Immature natural killer cell (primary cell): Measurements from ENCODE around the gene PUS7L. TPM values are rescaled to one million over a fixed set of nuclear protein-coding genes. Genes with fewer than 3 reads are reported as not detected.
A peak's percentile ranks its signal among the peaks of the same experiment; 100 is the strongest.

Source experiments
- DNase-seq, 3 donors: peaks; one replicate each; pipeline ENCODE4 v3.0.0; 2022; ENCODE audit warnings: mixed read lengths in 1 of 3
- H3K27ac Mint-ChIP-seq, 6 donors: one replicate each; pipeline ENCODE4 v1.8.0; 2020; ENCODE audit warnings: mixed read lengths in 6 of 6, mild to moderate bottlenecking in 5 of 6, inconsistent platforms in 4 of 6, moderate library complexity in 3 of 6
- H3K27me3 Mint-ChIP-seq, 3 donors: one replicate each; pipeline ENCODE4 v1.8.0; 2020 to 2021; ENCODE audit warnings: low read depth in 3 of 3, mild to moderate bottlenecking in 3 of 3, mixed read lengths in 3 of 3, moderate library complexity in 3 of 3, inconsistent platforms in 1 of 3
- H3K36me3 Mint-ChIP-seq, 3 donors: one replicate each; pipeline ENCODE4 v1.8.0; 2020; ENCODE audit warnings: mixed read lengths in 3 of 3, inconsistent platforms in 2 of 3, mild to moderate bottlenecking in 2 of 3
- H3K4me1 Mint-ChIP-seq, 2 donors: one replicate each; pipeline ENCODE4 v1.8.0; 2020; ENCODE audit warnings: inconsistent platforms in 2 of 2, mild to moderate bottlenecking in 2 of 2, mixed read lengths in 2 of 2, moderate library complexity in 1 of 2
- H3K4me3 Mint-ChIP-seq, 5 donors: one replicate each; pipeline ENCODE4 v1.8.0; 2020; ENCODE audit warnings: mild to moderate bottlenecking in 5 of 5, mixed read lengths in 5 of 5, inconsistent platforms in 3 of 5, moderate library complexity in 3 of 5
- H3K9me3 Mint-ChIP-seq, 6 donors: one replicate each; pipeline ENCODE4 v1.8.0; 2020; ENCODE audit warnings: mild to moderate bottlenecking in 6 of 6, mixed read lengths in 6 of 6, inconsistent platforms in 4 of 6, moderate library complexity in 3 of 6
- polyA plus RNA-seq, 3 donors: library from polyadenylated mRNA; unstranded; fragments of 300-500 nt; fragmentation: Illumina TruSeq; gene quantifications; one replicate each; pipeline ENCODE4 v1.2.3, GENCODE V29; 2021

The PUS7L gene, protein sequence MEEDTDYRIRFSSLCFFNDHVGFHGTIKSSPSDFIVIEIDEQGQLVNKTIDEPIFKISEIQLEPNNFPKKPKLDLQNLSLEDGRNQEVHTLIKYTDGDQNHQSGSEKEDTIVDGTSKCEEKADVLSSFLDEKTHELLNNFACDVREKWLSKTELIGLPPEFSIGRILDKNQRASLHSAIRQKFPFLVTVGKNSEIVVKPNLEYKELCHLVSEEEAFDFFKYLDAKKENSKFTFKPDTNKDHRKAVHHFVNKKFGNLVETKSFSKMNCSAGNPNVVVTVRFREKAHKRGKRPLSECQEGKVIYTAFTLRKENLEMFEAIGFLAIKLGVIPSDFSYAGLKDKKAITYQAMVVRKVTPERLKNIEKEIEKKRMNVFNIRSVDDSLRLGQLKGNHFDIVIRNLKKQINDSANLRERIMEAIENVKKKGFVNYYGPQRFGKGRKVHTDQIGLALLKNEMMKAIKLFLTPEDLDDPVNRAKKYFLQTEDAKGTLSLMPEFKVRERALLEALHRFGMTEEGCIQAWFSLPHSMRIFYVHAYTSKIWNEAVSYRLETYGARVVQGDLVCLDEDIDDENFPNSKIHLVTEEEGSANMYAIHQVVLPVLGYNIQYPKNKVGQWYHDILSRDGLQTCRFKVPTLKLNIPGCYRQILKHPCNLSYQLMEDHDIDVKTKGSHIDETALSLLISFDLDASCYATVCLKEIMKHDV
- 10 to 100 TPM; 13.5 to 42.1 (median 35.9) TPM for polyA plus RNA-seq

DNA sequence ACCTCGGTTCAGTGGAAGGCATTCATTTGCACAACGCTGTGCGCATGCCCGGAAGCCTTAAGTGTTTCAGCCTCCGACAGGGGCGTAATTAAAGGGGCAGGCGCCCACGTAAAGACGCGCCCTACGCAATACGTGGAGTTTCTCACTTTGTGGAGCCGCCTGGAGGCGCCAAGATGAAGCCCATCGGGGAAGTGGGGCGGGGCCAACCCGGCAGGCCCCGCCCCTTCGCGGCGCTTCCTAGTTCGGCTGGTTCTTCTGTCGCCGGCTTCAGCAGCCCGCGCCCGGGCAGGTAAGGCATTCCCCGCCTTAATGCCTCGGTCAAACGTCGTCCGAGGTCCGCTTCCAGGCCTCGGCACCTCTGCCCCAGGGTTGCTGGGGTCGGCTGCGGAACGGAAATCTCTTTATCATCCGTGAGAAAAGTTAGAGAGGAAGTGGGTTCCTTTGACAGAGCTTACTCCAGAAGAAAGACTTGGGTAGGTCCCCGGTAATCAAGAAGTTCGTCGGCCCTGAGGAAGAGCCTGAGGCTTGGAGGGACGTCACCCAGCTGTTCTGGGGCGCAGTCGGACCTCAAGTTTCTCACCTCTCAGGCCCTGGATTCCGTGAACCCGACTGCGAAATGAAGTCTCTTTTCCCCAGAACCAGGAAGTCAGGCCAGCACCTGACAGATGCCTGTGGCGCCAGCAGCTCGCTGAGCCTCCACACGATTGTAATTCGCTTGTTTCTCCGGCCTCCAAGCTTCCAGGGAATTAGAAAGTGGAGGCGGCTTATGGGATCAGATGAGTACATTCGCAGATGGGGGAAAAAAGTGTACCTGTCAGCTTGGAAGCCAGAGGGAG, at the start of gene PUS7L, which contains the start of gene IRAK4:
PUS7L (minus strand) TSS at position 63 of the 836 bp plus-strand sequence. CDS start 3,545 bp downstream, outside the sequence.
IRAK4 (plus strand) TSS at position 224 of the 836 bp plus-strand sequence. CDS start 9,161 bp downstream, outside the sequence.
- peaks cover 9 to 12% (median 10%) of the 10 kb centered on the region in 3 donors for H3K36me3 Mint-ChIP-seq
- peak within 1 kb of the TSS; percentile 96 to 98 (median 98) for H3K4me3 Mint-ChIP-seq
- peaks cover 7 to 20% (median 13%) of the 10 kb centered on the region in 3 donors for H3K27me3 Mint-ChIP-seq
- peak; percentile 90 to 94 (median 92) for DNase-seq
- H3K9me3 Mint-ChIP-seq: no peaks in the 10 kb centered on the region
- peaks cover 68 to 88% of the 10 kb centered on the region in 2 donors for H3K4me1 Mint-ChIP-seq
- H3K27ac Mint-ChIP-seq: peak within 1 kb of the TSS; percentile 98 to 100 (median 100)

DNA sequence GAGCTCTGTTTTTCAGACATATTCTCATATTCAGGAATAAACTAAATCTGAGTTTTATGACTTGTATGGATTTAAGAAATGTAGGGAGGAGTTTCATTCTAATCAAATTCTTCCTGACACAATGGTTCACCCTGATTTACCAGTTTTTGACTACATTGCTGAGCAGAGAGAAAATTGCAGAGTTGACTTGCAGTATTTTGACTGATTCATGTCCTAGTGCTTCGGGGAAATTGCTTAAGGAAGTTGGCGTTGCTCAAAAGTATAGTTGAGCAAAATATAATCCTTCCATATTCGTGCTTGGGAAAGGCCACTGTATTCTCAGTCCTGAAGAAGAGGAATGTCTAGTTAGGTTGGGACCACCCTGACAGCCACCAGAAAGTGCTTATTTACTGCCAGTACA, 48.8 kb upstream of the PUS7L start:
- H3K4me1 Mint-ChIP-seq: peaks cover 31 to 46% of the 10 kb centered on the region in 2 donors
- H3K4me3 Mint-ChIP-seq: peak overlapping the region in 4 of 5 donors; percentile 99 to 100 (median 100)
- H3K27me3 Mint-ChIP-seq: peaks cover 2 to 19% (median 9%) of the 10 kb centered on the region in 3 donors
- no peaks in the 10 kb centered on the region for H3K9me3 Mint-ChIP-seq
- peaks cover 0 to 4% (median 4%) of the 10 kb centered on the region in 3 donors for H3K36me3 Mint-ChIP-seq
- DNase-seq: no peak
- peak overlapping the region; percentile 98 to 100 (median 100) for H3K27ac Mint-ChIP-seq

DNA sequence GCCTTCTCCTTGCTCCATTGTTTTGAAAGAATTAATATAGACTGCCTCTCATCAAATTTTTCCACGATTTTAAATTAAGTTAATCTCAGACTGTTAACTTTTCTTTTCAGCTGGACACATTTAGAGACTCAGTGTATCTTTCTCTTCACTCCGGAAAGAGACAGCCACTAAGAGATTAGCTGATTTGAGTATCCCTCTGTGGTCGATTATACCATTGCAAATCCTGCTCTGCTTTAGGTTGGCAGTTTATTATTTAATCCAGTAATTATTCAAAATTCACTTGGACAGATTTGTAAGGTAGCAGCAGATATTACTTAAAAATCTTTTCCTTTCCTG, 48.1 kb upstream of the PUS7L start:
- peak overlapping the region; percentile 98 to 100 (median 100) for H3K27ac Mint-ChIP-seq
- DNase-seq: no peak
- H3K9me3 Mint-ChIP-seq: no peaks in the 10 kb centered on the region
- peaks cover 2 to 15% (median 9%) of the 10 kb centered on the region in 3 donors for H3K27me3 Mint-ChIP-seq
- peaks cover 34 to 51% of the 10 kb centered on the region in 2 donors for H3K4me1 Mint-ChIP-seq
- H3K36me3 Mint-ChIP-seq: peaks cover 0 to 4% (median 4%) of the 10 kb centered on the region in 3 donors
- H3K4me3 Mint-ChIP-seq: peak overlapping the region; percentile 99 to 100 (median 100)

GRCh38 chr12:43805860-43806736, 47.5 kb upstream of the PUS7L start, which contains the start of gene TWF1:
TWF1 (minus strand) TSS chr12:43806317; CDS start chr12:43806245, 72 bp downstream.
- Mint-ChIP-seq H3K27me3 (peaks cover 2 to 15% (median 9%) of the 10 kb centered on the region in 3 donors), H3K9me3 (no peaks in the 10 kb centered on the region), H3K4me3 (peak within 1 kb of the TSS; percentile 99 to 100 (median 100)), H3K36me3 (peaks cover 0 to 6% (median 6%) of the 10 kb centered on the region in 3 donors), H3K4me1 (peaks cover 34 to 51% of the 10 kb centered on the region in 2 donors), H3K27ac (peak within 1 kb of the TSS; percentile 98 to 100 (median 100))
- DNase-seq: peak; percentile 90 to 91 (median 91)

GRCh38 chr12:43805149-43805859, 46.7 kb upstream of the PUS7L start:
- H3K9me3 Mint-ChIP-seq: no peaks in the 10 kb centered on the region

DNA sequence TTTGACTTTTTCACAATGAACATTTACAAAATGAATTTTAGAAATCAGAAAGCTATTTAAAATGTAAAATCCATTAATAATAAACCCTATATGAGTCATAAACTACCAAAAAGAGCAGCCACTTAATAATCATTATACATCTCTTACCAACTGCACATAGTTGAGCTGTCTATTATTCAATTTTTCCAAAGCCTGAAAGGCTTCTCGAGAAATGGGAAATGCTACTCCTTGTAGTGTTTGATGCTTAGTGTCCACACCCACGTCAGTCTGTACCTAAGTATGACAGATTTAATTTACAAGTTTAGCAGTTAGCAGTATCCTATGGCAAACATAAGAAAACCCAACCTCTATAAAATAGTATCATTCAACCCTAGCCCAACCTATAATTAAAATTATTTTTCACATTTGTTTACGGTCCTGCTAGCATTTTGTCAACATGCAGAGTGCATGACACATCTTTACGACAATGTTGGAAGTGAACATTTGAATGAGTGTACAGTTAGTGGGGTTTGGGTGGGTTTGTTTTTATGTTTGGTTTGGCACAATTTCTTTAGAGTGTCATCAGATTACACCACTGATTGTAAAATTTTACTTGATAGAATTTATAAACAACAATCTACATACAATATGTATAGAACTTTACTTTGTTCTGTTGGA, 39.1 kb upstream of the PUS7L start:
- Mint-ChIP-seq H3K36me3 (peaks cover 15 to 31% (median 25%) of the 10 kb centered on the region in 3 donors), H3K4me3 (no peak overlapping the region), H3K4me1 (peaks cover 6 to 8% of the 10 kb centered on the region in 2 donors), H3K27me3 (no peaks in the 10 kb centered on the region), H3K27ac (no peak overlapping the region), H3K9me3 (no peaks in the 10 kb centered on the region)
- no peak for DNase-seq

More at GRCh38 chr12:43805149-43805859, 46.7 kb upstream of the PUS7L start:
- H3K27me3 Mint-ChIP-seq: peaks cover 2 to 15% (median 9%) of the 10 kb centered on the region in 3 donors
- peaks cover 34 to 51% of the 10 kb centered on the region in 2 donors for H3K4me1 Mint-ChIP-seq
- peaks cover 4 to 8% (median 7%) of the 10 kb centered on the region in 3 donors for H3K36me3 Mint-ChIP-seq
- H3K27ac Mint-ChIP-seq: peak overlapping the region; percentile 90 to 100 (median 97)
- peak; percentile 1 to 12 (median 11) for DNase-seq
- H3K4me3 Mint-ChIP-seq: peak overlapping the region; percentile 93 to 100 (median 99)

DNA sequence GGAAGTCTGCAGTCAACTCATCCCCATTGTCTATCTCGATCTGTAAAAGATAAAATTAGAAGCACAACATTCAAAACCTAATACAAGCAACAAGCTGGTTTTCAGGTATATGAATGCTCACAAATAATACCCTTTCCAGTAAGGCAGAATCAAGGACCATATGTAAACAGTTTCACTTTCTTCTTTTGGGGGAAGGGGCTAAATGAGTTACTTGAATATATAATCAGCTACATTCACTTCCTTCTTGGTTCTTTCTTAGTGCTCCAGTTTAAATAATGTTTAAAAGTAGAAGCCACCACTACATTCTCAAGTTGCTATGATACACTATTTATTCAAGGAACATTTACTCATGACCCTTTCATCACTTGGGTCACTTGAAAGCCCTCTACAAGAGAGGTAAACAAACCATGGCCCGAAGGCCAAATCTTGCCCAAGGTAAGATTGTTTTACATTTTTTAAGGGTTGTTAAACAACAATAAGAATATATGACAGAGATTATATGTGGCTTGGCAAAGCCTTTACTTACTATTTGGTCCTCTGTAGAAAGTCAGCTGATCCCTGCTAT, 37.2 kb upstream of the PUS7L start:
- no peaks in the 10 kb centered on the region for H3K9me3 Mint-ChIP-seq
- H3K27ac Mint-ChIP-seq: peak overlapping the region in 1 of 6 donors; percentile 39
- no peak for DNase-seq
- peaks cover 0 to 3% of the 10 kb centered on the region in 2 donors for H3K4me1 Mint-ChIP-seq
- no peaks in the 10 kb centered on the region for H3K27me3 Mint-ChIP-seq
- no peak overlapping the region for H3K4me3 Mint-ChIP-seq
- peaks cover 15 to 33% (median 27%) of the 10 kb centered on the region in 3 donors for H3K36me3 Mint-ChIP-seq

- Mint-ChIP-seq H3K27me3 (no peaks in the 10 kb centered on the region), H3K36me3 (peaks cover 3 to 28% (median 16%) of the 10 kb centered on the region in 3 donors), H3K27ac (peak overlapping the region in 3 of 6 donors; percentile 13 to 69 (median 21)), H3K4me1 (no peaks in the 10 kb centered on the region), H3K4me3 (no peak overlapping the region), H3K9me3 (no peaks in the 10 kb centered on the region)
- no peak for DNase-seq
These were observed 31.4 kb upstream of the PUS7L start for GRCh38 chr12:43789941-43790340.

DNA sequence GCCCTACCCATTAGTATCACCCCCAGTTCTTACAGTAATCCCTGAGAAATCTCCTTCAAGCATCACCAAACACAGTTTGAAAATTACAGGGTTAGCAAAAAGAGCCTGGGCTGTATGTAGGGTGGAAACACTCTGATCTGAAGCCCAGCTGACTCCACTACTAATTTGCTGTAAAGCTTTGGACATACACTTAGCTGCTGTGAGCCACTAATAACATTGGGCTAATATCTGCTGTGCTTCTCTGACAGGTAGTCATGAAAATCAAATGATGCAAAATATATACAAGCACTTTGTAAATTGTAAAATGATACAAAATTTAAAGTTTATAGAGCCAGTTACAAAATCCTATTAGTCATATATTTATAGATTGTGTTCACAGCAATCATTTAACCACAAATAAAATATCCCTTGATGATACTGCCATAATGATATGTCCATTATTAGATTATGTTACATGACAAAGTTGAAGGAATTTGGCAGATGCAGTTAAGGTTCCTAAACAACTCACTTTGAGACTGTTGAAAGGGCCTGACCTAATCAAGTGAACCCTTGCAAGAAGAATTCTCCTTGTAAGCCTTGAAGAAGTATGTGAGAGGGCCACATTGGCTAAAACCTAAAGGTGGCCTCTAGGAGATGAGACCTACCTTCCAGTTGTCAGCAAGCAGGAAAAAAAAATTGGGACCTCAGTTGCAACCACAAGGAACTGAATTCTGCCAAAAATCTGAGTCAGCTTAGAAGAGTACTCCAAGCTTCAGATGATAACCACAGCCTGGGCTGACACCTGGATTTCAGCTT, 28.5 kb upstream of the PUS7L start:
- Mint-ChIP-seq H3K36me3 (peaks cover 12 to 37% (median 18%) of the 10 kb centered on the region in 3 donors), H3K27me3 (no peaks in the 10 kb centered on the region), H3K9me3 (no peaks in the 10 kb centered on the region)

DNA sequence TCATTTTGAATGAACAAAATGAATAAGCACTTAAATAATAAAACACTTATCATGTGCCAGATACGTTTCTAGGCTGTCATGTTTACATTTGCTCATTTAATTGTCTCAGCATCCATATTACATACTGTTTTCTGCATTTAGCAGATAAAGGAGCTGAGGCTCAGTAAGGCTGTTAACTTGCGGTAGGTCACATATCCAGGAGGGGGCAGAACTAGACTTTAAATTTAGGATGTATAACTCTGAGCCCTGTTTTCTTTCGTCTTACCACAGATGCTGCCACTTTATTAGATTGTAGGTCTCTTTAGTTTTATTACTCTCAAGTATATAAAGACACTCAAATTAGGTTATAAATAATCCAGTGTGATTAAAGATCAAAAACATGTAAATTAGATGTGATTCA, 17.9 kb upstream of the PUS7L start:
- H3K27me3 Mint-ChIP-seq: no peaks in the 10 kb centered on the region
- DNase-seq: no peak

More for the DNA sequence above, 28.5 kb upstream of the PUS7L start:
- H3K27ac Mint-ChIP-seq: no peak overlapping the region
- no peak for DNase-seq
- no peaks in the 10 kb centered on the region for H3K4me1 Mint-ChIP-seq
- H3K4me3 Mint-ChIP-seq: no peak overlapping the region

More for the DNA sequence above, 17.9 kb upstream of the PUS7L start:
- H3K4me1 Mint-ChIP-seq: peaks cover 2 to 7% of the 10 kb centered on the region in 2 donors
- no peaks in the 10 kb centered on the region for H3K9me3 Mint-ChIP-seq
- no peak overlapping the region for H3K4me3 Mint-ChIP-seq
- H3K27ac Mint-ChIP-seq: no peak overlapping the region
- peaks cover 12 to 32% (median 22%) of the 10 kb centered on the region in 3 donors for H3K36me3 Mint-ChIP-seq
